IMR-90 (cell line): ENCODE data around the gene HMG20B. TPM values are rescaled to one million over a fixed set of nuclear protein-coding genes. Genes with fewer than 3 reads are reported as not detected.

Experiments used
- ATAC-seq: fragments of 200-7000 bp; cut with Tn5 transposase; 2 replicates; pipeline ENCODE4 v1.9.1; 2020; ENCODE audit warnings: low read depth, mild to moderate bottlenecking, moderate library complexity
- BruUV-seq: library from RNA; stranded (reverse); fragments of 400-500 nt; replicated peaks from 2 replicates; lab custom pipeline; 2021; lab: Mats Ljungman, UMichigan
- CTCF ChIA-PET: fragments of 300-600 bp; formaldehyde crosslinking; extraction: SDS; loops from one replicate; lab custom pipeline; 2021; ENCODE audit warnings: antibody characterized with exemption; lab: Yijun Ruan, JAX
- POLR2A ChIA-PET: fragments of 300-600 bp; sonication (Branson Sonifier 250); formaldehyde crosslinking; loops from one replicate; lab custom pipeline; 2022; ENCODE audit warnings: antibody characterized with exemption; ENCODE audit not compliant: unreplicated experiment; lab: Charles Lee
- DNase-seq: peaks from one replicate; pipeline ENCODE4 v3.0.0; 2013
- H2AFZ ChIP-seq: replicated peaks from 2 replicates; pipeline ENCODE3; 2013; ENCODE audit warnings: low read length, mild to moderate bottlenecking; ENCODE audit not compliant: poor library complexity
- H2AK5ac ChIP-seq: 2 replicates; pipeline ENCODE4 v1.6.1; 2013; ENCODE audit warnings: low read depth, low read length, inconsistent platforms
- H2AK9ac ChIP-seq: replicated peaks from 2 replicates; pipeline ENCODE3; 2013; ENCODE audit warnings: mild to moderate bottlenecking, low read depth, low read length, moderate library complexity; ENCODE audit not compliant: poor library complexity
- H2BK120ac ChIP-seq: 2 replicates; pipeline ENCODE4 v1.6.1; 2013; ENCODE audit warnings: low read depth, low read length, inconsistent platforms
- H2BK15ac ChIP-seq: 3 replicates; pipeline ENCODE4 v1.6.1; 2013; ENCODE audit warnings: low read depth, low read length, inconsistent platforms
- H2BK20ac ChIP-seq: 2 replicates; pipeline ENCODE4 v1.6.1; 2013; ENCODE audit warnings: low read depth, mild to moderate bottlenecking, inconsistent platforms, low read length, moderate library complexity
- H2BK5ac ChIP-seq: 2 replicates; pipeline ENCODE4 v1.6.1; 2013; ENCODE audit warnings: mild to moderate bottlenecking, low read depth, low read length, inconsistent platforms; ENCODE audit not compliant: poor library complexity, severe bottlenecking
- H3K14ac ChIP-seq: replicated peaks from 2 replicates; pipeline ENCODE4 v1.6.1; 2013; ENCODE audit warnings: low read depth, low read length, inconsistent platforms
- H3K18ac ChIP-seq: 2 replicates; pipeline ENCODE4 v1.6.1; 2013; ENCODE audit warnings: low read depth, low read length, control low read depth
- H3K23ac ChIP-seq: 2 replicates; pipeline ENCODE4 v1.6.1; 2013; ENCODE audit warnings: low read depth, low read length, inconsistent platforms
- H3K27ac ChIP-seq: 2 replicates; pipeline ENCODE4 v1.5.1; 2013; ENCODE audit warnings: mild to moderate bottlenecking, control low read depth, low read length; ENCODE audit not compliant: insufficient read depth
- H3K27me3 ChIP-seq: 2 replicates; pipeline ENCODE4 v1.6.1; 2013; ENCODE audit warnings: low read length; ENCODE audit not compliant: control insufficient read depth, insufficient read depth
- H3K36me3 ChIP-seq: 2 replicates; pipeline ENCODE4 v1.6.1; 2013; ENCODE audit warnings: low read length, mixed read lengths; ENCODE audit not compliant: control insufficient read depth, insufficient read depth
- H3K4ac ChIP-seq: 2 replicates; pipeline ENCODE4 v1.6.1; 2013; ENCODE audit warnings: low read depth, low read length, inconsistent platforms
- H3K4me1 ChIP-seq: 2 replicates; pipeline ENCODE4 v1.6.1; 2013; ENCODE audit warnings: low read length, mixed read lengths; ENCODE audit not compliant: control insufficient read depth, insufficient read depth
- H3K4me2 ChIP-seq: 2 replicates; pipeline ENCODE4 v1.6.1; 2013; ENCODE audit warnings: low read depth, mild to moderate bottlenecking, control low read depth, low read length, moderate library complexity
- H3K4me3 ChIP-seq: 2 replicates; pipeline ENCODE4 v1.5.1; 2013; ENCODE audit warnings: low read depth, mild to moderate bottlenecking, control low read depth, low read length, moderate library complexity; ENCODE audit not compliant: insufficient read depth
- H3K56ac ChIP-seq: 2 replicates; pipeline ENCODE4 v1.6.1; 2013; ENCODE audit warnings: low read length, inconsistent platforms; ENCODE audit not compliant: insufficient read depth; ENCODE audit errors: extremely low read depth
- H3K79me1 ChIP-seq, 2 experiments: 2 replicates each; pipeline ENCODE4 v1.6.1; 2013; ENCODE audit warnings: low read length in 2 of 2, inconsistent platforms in 1 of 2, low read depth in 1 of 2
- H3K9ac ChIP-seq: 2 replicates; pipeline ENCODE4 v1.6.1; 2013; ENCODE audit warnings: low read depth, low read length, control low read depth
- H3K9me1 ChIP-seq: 2 replicates; pipeline ENCODE4 v1.6.1; 2013; ENCODE audit warnings: low read length, inconsistent platforms; ENCODE audit not compliant: insufficient read depth
- H3K9me3 ChIP-seq: 2 replicates; pipeline ENCODE4 v1.6.1; 2013; ENCODE audit warnings: low read length; ENCODE audit not compliant: control insufficient read depth, insufficient read depth
- H4K20me1 ChIP-seq: 2 replicates; pipeline ENCODE4 v1.6.1; 2013; ENCODE audit warnings: low read length, inconsistent platforms; ENCODE audit not compliant: insufficient read depth
- H4K5ac ChIP-seq: 2 replicates; pipeline ENCODE4 v1.6.1; 2013; ENCODE audit warnings: mild to moderate bottlenecking, low read depth, low read length, control low read depth
- H4K8ac ChIP-seq, 2 experiments: 2 replicates each; pipeline ENCODE4 v1.6.1; 2013; ENCODE audit warnings: low read depth in 2 of 2, low read length in 2 of 2, control low read depth in 1 of 2, inconsistent platforms in 1 of 2
- H4K91ac ChIP-seq: 2 replicates; pipeline ENCODE4 v1.6.1; 2013; ENCODE audit warnings: low read depth, low read length, inconsistent platforms; ENCODE audit not compliant: insufficient read depth
- BHLHE40 ChIP-seq: fragments of 150-350 bp; IDR thresholded peaks from 2 replicates; pipeline ENCODE4 v1.6.1; 2016; ENCODE audit warnings: mild to moderate bottlenecking, low read depth, low read length
- CEBPB ChIP-seq: IDR thresholded peaks from 2 replicates; pipeline ENCODE4 v1.6.1; 2012; ENCODE audit warnings: low read depth, low read length, improper control_type of control experiment
- CHD1 ChIP-seq: IDR thresholded peaks from 2 replicates; pipeline ENCODE4 v1.6.1; 2012; ENCODE audit warnings: low read depth, low read length, improper control_type of control experiment
- FOS ChIP-seq: fragments of 150-350 bp; IDR thresholded peaks from 2 replicates; pipeline ENCODE4 v1.6.1; 2016; ENCODE audit warnings: low read depth, low read length
- MAFK ChIP-seq: IDR thresholded peaks from 2 replicates; pipeline ENCODE4 v1.6.1; 2012; ENCODE audit warnings: low read depth, low read length, improper control_type of control experiment
- MAZ ChIP-seq: IDR thresholded peaks from 2 replicates; pipeline ENCODE4 v1.6.1; 2012; ENCODE audit warnings: low read depth, mild to moderate bottlenecking, low read length, improper control_type of control experiment, moderate library complexity, borderline replicate concordance
- MXI1 ChIP-seq: IDR thresholded peaks from 2 replicates; pipeline ENCODE4 v1.6.1; 2012; ENCODE audit warnings: low read depth, mild to moderate bottlenecking, low read length, moderate library complexity, borderline replicate concordance
- NFE2L2 ChIP-seq: fragments of 150-350 bp; IDR thresholded peaks from 2 replicates; pipeline ENCODE4 v1.6.1; 2016; ENCODE audit warnings: low read depth, mild to moderate bottlenecking, low read length
- POLR2A ChIP-seq: IDR thresholded peaks from 2 replicates; pipeline ENCODE4 v1.6.1; 2012; ENCODE audit warnings: mild to moderate bottlenecking, low read depth, low read length
- RAD21 ChIP-seq: IDR thresholded peaks from 2 replicates; pipeline ENCODE4 v1.6.1; 2012; ENCODE audit warnings: low read length, improper control_type of control experiment
- RCOR1 ChIP-seq: IDR thresholded peaks from 2 replicates; pipeline ENCODE4 v1.6.1; 2012; ENCODE audit warnings: mild to moderate bottlenecking, low read length, improper control_type of control experiment; ENCODE audit not compliant: insufficient replicate concordance
- RFX5 ChIP-seq: IDR thresholded peaks from 2 replicates; pipeline ENCODE4 v1.8.0; 2012; ENCODE audit warnings: low read depth, mild to moderate bottlenecking, low read length, moderate library complexity
- SMC3 ChIP-seq: fragments of 150-350 bp; IDR thresholded peaks from 2 replicates; pipeline ENCODE4 v1.6.1; 2016; ENCODE audit warnings: low read depth, mild to moderate bottlenecking, antibody characterized with exemption, low read length, moderate library complexity
- WGBS, 2 experiments: methylation state at CpG; one replicate each; pipeline versions ENCODE4 v1.1.5 to v1.1.7; 2013; ENCODE audit warnings: missing lambda C conversion rate in 2 of 2; ENCODE audit not compliant: insufficient read length in 1 of 2; ENCODE audit errors: extremely low coverage in 2 of 2; 5-methylcytosine and 5-hydroxymethylcytosine counted together
- dilution Hi-C: fragments of 300-500 bp; cut with HindIII; formaldehyde crosslinking; loops from one replicate; pipeline ENCODE4 v1.14.3; 2018; ENCODE audit warnings: low sequenced_read_pairs; ENCODE audit not compliant: unreplicated experiment
- in situ Hi-C: fragments of 300-500 bp; cut with MboI; formaldehyde crosslinking; loops from 3 replicates; pipeline ENCODE4 v1.14.3; 2019; ENCODE audit warnings: low sequenced_read_pairs, inconsistent platforms, mixed read lengths
- intact Hi-C: fragments of 100-400 bp; cut with micrococcal nuclease; formaldehyde crosslinking; loops from 2 replicates; pipeline ENCODE4 v1.10.0; 2022
- polyA plus RNA-seq, 3 experiments: library from polyadenylated mRNA; depleted of rRNA; stranded (reverse); fragments of >200 nt; gene quantifications; 2 replicates each; pipeline ENCODE4 v1.2.3, GENCODE V29; 2012; ENCODE audit warnings: low replicate concordance in 1 of 3
- total RNA-seq: library from RNA; depleted of rRNA; stranded (reverse); fragments of >200 nt; gene quantifications from 2 replicates; pipeline ENCODE4 v1.2.3, GENCODE V29; 2012
- TF ChIP-seq, protein P1 (sequence below): fragments of 150-350 bp; IDR thresholded peaks from 2 replicates; pipeline ENCODE4 v1.6.1; 2017; ENCODE audit warnings: mild to moderate bottlenecking, antibody characterized with exemption, low read length, low read depth
- TF ChIP-seq, protein P2 (sequence below): conservative IDR thresholded peaks from 2 replicates; pipeline ENCODE4 v1.5.1; 2012; ENCODE audit warnings: mild to moderate bottlenecking, low read depth, low read length, improper control_type of control experiment
- TF ChIP-seq, protein P3 (sequence below): fragments of 150-350 bp; IDR thresholded peaks from 2 replicates; pipeline ENCODE4 v1.6.1; 2016; ENCODE audit warnings: low read depth, mild to moderate bottlenecking, low read length, moderate library complexity, borderline replicate concordance

The HMG20B gene
- total and polyA plus RNA-seq, 2 of the 4 experiments (the other 2 are of a cell fraction), result 57.5 to 63.8 TPM

DNA sequence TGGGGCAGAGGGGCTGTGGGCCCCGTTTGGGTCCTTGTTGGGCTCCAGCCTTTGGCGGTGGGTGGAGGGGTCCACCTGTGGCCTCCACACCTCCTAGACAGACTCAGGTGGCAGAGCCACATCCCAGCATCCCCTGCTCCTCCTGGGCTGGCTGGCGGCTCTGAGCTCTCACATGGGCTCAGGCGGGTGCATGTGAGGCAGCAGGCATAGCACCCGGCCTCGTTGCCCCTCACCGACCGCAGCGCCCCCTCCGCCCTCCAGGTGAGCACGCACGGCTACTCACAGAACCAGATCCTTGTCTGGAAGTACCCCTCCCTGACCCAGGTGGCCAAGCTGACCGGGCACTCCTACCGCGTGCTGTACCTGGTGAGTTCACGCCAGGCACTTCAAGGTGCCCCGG lies 39.7 kb upstream of the HMG20B start:
- H3K14ac ChIP-seq, result no peak overlapping the region
- BruUV-seq, result no TSS peak

More for the DNA sequence above, 39.7 kb upstream of the HMG20B start:
- peaks cover 20% of the 10 kb centered on the region for H4K20me1 ChIP-seq
- DNase-seq, result no peak
- no peak overlapping the region for H3K18ac ChIP-seq
- in situ Hi-C loops (no loop called here), dilution Hi-C loops (no loop called here), intact Hi-C loops (no loop called here)
- no peak overlapping the region for H2AK5ac ChIP-seq
- no peak overlapping the region for H2AK9ac ChIP-seq
- no peaks in the 10 kb centered on the region for H3K27me3 ChIP-seq
- H2BK5ac ChIP-seq, result no peak overlapping the region
- H3K4me1 ChIP-seq, result no peaks in the 10 kb centered on the region
- TF ChIP-seq CHD1 (no peak), RCOR1 (no peak), NFE2L2 (no peak), SMC3 (no peak), MAFK (no peak), CEBPB (no peak), MXI1 (no peak), RAD21 (no peak), MAZ (no peak), BHLHE40 (no peak), RFX5 (no peak), POLR2A (no peak), FOS (no peak)
- TF ChIP-seq, protein P1, sequence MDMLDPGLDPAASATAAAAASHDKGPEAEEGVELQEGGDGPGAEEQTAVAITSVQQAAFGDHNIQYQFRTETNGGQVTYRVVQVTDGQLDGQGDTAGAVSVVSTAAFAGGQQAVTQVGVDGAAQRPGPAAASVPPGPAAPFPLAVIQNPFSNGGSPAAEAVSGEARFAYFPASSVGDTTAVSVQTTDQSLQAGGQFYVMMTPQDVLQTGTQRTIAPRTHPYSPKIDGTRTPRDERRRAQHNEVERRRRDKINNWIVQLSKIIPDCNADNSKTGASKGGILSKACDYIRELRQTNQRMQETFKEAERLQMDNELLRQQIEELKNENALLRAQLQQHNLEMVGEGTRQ, result no peak
- TF ChIP-seq, protein P2, sequence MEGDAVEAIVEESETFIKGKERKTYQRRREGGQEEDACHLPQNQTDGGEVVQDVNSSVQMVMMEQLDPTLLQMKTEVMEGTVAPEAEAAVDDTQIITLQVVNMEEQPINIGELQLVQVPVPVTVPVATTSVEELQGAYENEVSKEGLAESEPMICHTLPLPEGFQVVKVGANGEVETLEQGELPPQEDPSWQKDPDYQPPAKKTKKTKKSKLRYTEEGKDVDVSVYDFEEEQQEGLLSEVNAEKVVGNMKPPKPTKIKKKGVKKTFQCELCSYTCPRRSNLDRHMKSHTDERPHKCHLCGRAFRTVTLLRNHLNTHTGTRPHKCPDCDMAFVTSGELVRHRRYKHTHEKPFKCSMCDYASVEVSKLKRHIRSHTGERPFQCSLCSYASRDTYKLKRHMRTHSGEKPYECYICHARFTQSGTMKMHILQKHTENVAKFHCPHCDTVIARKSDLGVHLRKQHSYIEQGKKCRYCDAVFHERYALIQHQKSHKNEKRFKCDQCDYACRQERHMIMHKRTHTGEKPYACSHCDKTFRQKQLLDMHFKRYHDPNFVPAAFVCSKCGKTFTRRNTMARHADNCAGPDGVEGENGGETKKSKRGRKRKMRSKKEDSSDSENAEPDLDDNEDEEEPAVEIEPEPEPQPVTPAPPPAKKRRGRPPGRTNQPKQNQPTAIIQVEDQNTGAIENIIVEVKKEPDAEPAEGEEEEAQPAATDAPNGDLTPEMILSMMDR, result no peak
- TF ChIP-seq, protein P3, sequence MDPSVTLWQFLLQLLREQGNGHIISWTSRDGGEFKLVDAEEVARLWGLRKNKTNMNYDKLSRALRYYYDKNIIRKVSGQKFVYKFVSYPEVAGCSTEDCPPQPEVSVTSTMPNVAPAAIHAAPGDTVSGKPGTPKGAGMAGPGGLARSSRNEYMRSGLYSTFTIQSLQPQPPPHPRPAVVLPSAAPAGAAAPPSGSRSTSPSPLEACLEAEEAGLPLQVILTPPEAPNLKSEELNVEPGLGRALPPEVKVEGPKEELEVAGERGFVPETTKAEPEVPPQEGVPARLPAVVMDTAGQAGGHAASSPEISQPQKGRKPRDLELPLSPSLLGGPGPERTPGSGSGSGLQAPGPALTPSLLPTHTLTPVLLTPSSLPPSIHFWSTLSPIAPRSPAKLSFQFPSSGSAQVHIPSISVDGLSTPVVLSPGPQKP, result no peak
- H3K4me2 ChIP-seq, result no peak overlapping the region
- no peak overlapping the region for H4K5ac ChIP-seq
- ChIA-PET POLR2A (no interaction called here), CTCF (no interaction called here)
- no peaks in the 10 kb centered on the region for H3K9me3 ChIP-seq
- H3K36me3 ChIP-seq, result peaks cover 62% of the 10 kb centered on the region
- no peak overlapping the region for H3K56ac ChIP-seq
- 98% methylated on average over 12 of the region's 17 CpGs; no CpG with 5 or more reads in 1 of the 2 experiments for WGBS, 2 experiments
- H3K27ac ChIP-seq, result no peak overlapping the region
- ATAC-seq, result no peak
- no peak overlapping the region for H3K9ac ChIP-seq
- H4K8ac ChIP-seq, result no peak overlapping the region
- no peak overlapping the region for H3K4me3 ChIP-seq
- no peak overlapping the region for H2BK120ac ChIP-seq
- H4K91ac ChIP-seq, result no peak overlapping the region
- H3K79me1 ChIP-seq, result peaks cover 8 to 26% of the 10 kb centered on the region in 2 experiments
- H2BK20ac ChIP-seq, result no peak overlapping the region
- H3K4ac ChIP-seq, result no peak overlapping the region
- no peak overlapping the region for H2BK15ac ChIP-seq
- H2AFZ ChIP-seq, result no peak overlapping the region
- H3K9me1 ChIP-seq, result peaks cover 6% of the 10 kb centered on the region; the same call in 1 of the 2 replicates
- H3K23ac ChIP-seq, result no peak overlapping the region
